K562 (cell line): ENCODE results near the gene GPATCH4. TPM values are rescaled to one million over a fixed set of nuclear protein-coding genes. Genes with fewer than 3 reads are reported as not detected.

ENCODE experiments used
- ADNP ChIP-seq: fragments of 200-800 bp; sonication (Bioruptor generic); IDR thresholded peaks from 2 replicates; pipeline ENCODE4 v1.6.1; 2016; ENCODE audit warnings: missing genetic modification characterization, missing compliant biosample characterization
- MIER1 ChIP-seq: fragments of 450-650 bp; IDR thresholded peaks from 2 replicates; pipeline ENCODE4 v1.6.1; 2016; ENCODE audit warnings: antibody characterized with exemption, mild to moderate bottlenecking, low read depth
- MXI1 ChIP-seq: IDR thresholded peaks from 2 replicates; pipeline ENCODE4 v1.6.1; 2011; ENCODE audit warnings: low read depth, mild to moderate bottlenecking, improper control_type of control experiment, low read length
- NCOA2 ChIP-seq, 2 experiments: fragments of 450-650 bp; IDR thresholded peaks; 2 replicates each; pipeline ENCODE4 v1.6.1; 2018; ENCODE audit warnings: mild to moderate bottlenecking in 2 of 2, moderate library complexity in 1 of 2; ENCODE audit not compliant: partially characterized antibody in 2 of 2
- NCOR1 ChIP-seq: fragments of 450-650 bp; IDR thresholded peaks from 2 replicates; pipeline ENCODE4 v1.6.1; 2016; ENCODE audit warnings: mild to moderate bottlenecking, moderate library complexity
- SP1 ChIP-seq: sonication (generic); formaldehyde crosslinking; IDR thresholded peaks from 2 replicates; pipeline ENCODE4 v1.8.1; 2022; ENCODE audit warnings: mild to moderate bottlenecking, missing genetic modification reagents
- TAF1 ChIP-seq: IDR thresholded peaks from 2 replicates; pipeline ENCODE4 v1.6.1; 2011; ENCODE audit warnings: mild to moderate bottlenecking, low read length, moderate library complexity; ENCODE audit not compliant: insufficient read depth, control insufficient read depth, severe bottlenecking; ENCODE audit errors: extremely low read depth
- TCF7L2 ChIP-seq: fragments of 150-350 bp; IDR thresholded peaks from 2 replicates; pipeline ENCODE4 v1.6.1; 2016; ENCODE audit warnings: low read depth, mild to moderate bottlenecking, low read length, moderate library complexity
- TEAD4 ChIP-seq, 2 experiments: sonication (generic) in 1 of 2; formaldehyde crosslinking in 1 of 2; IDR thresholded peaks; 2 replicates each; pipeline versions ENCODE4 v1.6.1 to v1.8.0; 2012 to 2022; ENCODE audit warnings: borderline replicate concordance in 1 of 2, inconsistent platforms in 1 of 2, low read length in 1 of 2, mild to moderate bottlenecking in 1 of 2, missing genetic modification reagents in 1 of 2
- YBX1 ChIP-seq: fragments of 450-650 bp; IDR thresholded peaks from 2 replicates; pipeline ENCODE4 v1.7.1; 2016; ENCODE audit warnings: mild to moderate bottlenecking
- ZFPM2 ChIP-seq: fragments of 250-450 bp; sonication (Bioruptor Pico); IDR thresholded peaks from 2 replicates; pipeline ENCODE4 v1.5.1; 2022; ENCODE audit warnings: mild to moderate bottlenecking
- ZNF133 ChIP-seq: fragments of 250-450 bp; sonication (Bioruptor Pico); IDR thresholded peaks from 2 replicates; pipeline ENCODE4 v1.4.0; 2020; ENCODE audit warnings: mild to moderate bottlenecking
- polyA plus RNA-seq, 8 experiments: library from polyadenylated mRNA; depleted of rRNA in 4 of 8; stranded (reverse) in 5 of 8; unstranded in 3 of 8; fragments of >200 nt; fragmentation: Nextera tagmentation in 2 of 8; fragmentation: Illumina TruSeq in 1 of 8; extraction: Ambion mirVana in 2 of 8; extraction: Trizol in 1 of 8; gene quantifications; 2 replicates each; pipeline versions ENCODE4 v1.2.1 to v1.2.3, GENCODE V29; 2011 to 2014; ENCODE audit warnings: inconsistent platforms in 1 of 8, missing spikeins in 1 of 8
- total RNA-seq, 7 experiments: library from RNA; depleted of rRNA in 6 of 7; stranded (reverse); fragments of >200 nt in 6 of 7; fragmentation: Illumina TruSeq in 2 of 7; extraction: Trizol in 2 of 7; gene quantifications; 2 replicates each; pipeline versions ENCODE4 v1.2.1 to v1.2.3, GENCODE V29; 2011 to 2021; ENCODE audit warnings: low replicate concordance in 1 of 7
- TF ChIP-seq, protein P1 (sequence below): fragments of 450-650 bp; IDR thresholded peaks from 2 replicates; pipeline ENCODE4 v1.6.1; 2018; ENCODE audit warnings: mild to moderate bottlenecking, low read depth; ENCODE audit not compliant: partially characterized antibody
- TF ChIP-seq, protein P2 (sequence below): fragments of 450-650 bp; IDR thresholded peaks from 2 replicates; pipeline ENCODE4 v1.6.1; 2018; ENCODE audit not compliant: partially characterized antibody
- TF ChIP-seq, protein P3 (sequence below): fragments of 450-650 bp; formaldehyde crosslinking; IDR thresholded peaks from 2 replicates; pipeline ENCODE4 v1.4.0; 2020; ENCODE audit warnings: mild to moderate bottlenecking, mixed read lengths
- TF ChIP-seq, protein P4 (sequence below): fragments of 250-450 bp; sonication (Bioruptor Pico); IDR thresholded peaks from 2 replicates; pipeline ENCODE4 v1.4.0; 2020; ENCODE audit warnings: borderline replicate concordance
- TF ChIP-seq, protein P5 (sequence below): fragments of 200-800 bp; sonication (Bioruptor generic); IDR thresholded peaks from 2 replicates; pipeline ENCODE4 v1.6.1; 2017; ENCODE audit warnings: missing genetic modification characterization, missing compliant biosample characterization

GPATCH4 gene
- total and polyA plus RNA-seq, 9 of the 15 experiments (the other 6 are each of a cell fraction or from before 2014, with no cell fraction given), result 43.7 to 105 (median 76.5) TPM

DNA sequence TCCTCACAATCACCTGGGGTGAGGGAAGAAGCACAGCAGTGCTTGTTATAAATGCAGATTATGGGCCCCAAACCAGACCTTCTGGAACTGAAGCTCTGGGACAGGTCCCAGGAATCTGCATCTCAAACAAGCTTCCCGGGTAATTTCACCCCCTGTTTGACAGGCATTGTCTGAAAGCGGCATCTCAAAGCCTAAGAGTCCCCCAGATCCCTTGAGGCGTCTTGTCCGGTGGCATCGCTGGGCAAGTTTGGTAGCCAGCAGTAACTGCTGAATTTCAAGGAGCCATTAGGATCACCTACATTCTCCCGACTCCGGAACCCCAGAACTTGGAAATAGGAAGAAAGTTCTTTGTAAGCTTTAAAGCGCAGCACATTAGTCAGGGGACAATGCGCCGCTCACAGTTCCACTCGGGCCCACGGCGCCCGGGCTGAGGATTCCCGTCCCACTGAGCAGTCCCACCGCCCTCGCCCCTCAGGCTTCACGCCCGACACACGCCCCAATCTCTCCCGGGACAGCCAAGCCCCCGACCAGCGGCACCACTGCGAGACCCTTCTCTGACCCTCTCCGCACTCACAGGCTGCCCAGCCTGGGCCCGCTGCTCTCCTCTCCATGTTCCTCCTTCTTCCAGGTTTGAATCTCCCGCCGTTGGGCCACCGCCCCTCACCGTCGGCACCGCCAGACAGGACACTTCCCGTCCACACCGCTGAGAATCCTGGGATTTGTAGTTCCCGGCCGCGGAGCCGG is 29.2 kb downstream of the GPATCH4 start, which contains the start of gene IQGAP3 (continued):
- TF ChIP-seq, protein P1, sequence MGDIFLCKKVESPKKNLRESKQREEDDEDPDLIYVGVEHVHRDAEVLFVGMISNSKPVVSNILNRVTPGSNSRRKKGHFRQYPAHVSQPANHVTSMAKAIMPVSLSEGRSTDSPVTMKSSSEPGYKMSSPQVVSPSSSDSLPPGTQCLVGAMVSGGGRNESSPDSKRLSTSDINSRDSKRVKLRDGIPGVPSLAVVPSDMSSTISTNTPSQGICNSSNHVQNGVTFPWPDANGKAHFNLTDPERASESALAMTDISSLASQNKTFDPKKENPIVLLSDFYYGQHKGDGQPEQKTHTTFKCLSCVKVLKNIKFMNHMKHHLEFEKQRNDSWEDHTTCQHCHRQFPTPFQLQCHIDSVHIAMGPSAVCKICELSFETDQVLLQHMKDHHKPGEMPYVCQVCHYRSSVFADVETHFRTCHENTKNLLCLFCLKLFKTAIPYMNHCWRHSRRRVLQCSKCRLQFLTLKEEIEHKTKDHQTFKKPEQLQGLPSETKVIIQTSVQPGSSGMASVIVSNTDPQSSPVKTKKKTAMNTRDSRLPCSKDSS, result no peak
- TF ChIP-seq MIER1 (no peak), ZNF133 (CRISPR knock-in tag) (no peak), NCOA2 (IDR thresholded peaks at IDR 0.05; ENCODE audit: partially characterized antibody in 2 of 2) (no peak), YBX1 (no peak), NCOR1 (no peak), TEAD4 (IDR thresholded peaks at IDR 0.05; ENCODE audit: low read length) (no peak), TEAD4 (CRISPR knock-in tag; IDR thresholded peaks at IDR 0.05; ENCODE audit: borderline replicate concordance) (no peak), ZFPM2 (no peak), SP1 (CRISPR knock-in tag) (peak; percentile 75), TAF1 (no peak), ADNP (tag) (no peak), MXI1 (peak; percentile 69; the same call in 1 of the 2 replicates), TCF7L2 (no peak)
- TF ChIP-seq, protein P2, sequence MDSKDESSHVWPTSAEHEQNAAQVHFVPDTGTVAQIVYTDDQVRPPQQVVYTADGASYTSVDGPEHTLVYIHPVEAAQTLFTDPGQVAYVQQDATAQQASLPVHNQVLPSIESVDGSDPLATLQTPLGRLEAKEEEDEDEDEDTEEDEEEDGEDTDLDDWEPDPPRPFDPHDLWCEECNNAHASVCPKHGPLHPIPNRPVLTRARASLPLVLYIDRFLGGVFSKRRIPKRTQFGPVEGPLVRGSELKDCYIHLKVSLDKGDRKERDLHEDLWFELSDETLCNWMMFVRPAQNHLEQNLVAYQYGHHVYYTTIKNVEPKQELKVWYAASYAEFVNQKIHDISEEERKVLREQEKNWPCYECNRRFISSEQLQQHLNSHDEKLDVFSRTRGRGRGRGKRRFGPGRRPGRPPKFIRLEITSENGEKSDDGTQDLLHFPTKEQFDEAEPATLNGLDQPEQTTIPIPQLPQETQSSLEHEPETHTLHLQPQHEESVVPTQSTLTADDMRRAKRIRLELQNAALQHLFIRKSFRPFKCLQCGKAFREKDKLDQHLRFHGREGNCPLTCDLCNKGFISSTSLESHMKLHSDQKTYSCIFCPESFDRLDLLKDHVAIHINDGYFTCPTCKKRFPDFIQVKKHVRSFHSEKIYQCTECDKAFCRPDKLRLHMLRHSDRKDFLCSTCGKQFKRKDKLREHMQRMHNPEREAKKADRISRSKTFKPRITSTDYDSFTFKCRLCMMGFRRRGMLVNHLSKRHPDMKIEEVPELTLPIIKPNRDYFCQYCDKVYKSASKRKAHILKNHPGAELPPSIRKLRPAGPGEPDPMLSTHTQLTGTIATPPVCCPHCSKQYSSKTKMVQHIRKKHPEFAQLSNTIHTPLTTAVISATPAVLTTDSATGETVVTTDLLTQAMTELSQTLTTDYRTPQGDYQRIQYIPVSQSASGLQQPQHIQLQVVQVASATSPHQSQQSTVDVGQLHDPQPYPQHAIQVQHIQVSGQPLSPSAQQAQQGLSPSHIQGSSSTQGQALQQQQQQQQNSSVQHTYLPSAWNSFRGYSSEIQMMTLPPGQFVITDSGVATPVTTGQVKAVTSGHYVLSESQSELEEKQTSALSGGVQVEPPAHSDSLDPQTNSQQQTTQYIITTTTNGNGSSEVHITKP, result no peak
- TF ChIP-seq, protein P3, sequence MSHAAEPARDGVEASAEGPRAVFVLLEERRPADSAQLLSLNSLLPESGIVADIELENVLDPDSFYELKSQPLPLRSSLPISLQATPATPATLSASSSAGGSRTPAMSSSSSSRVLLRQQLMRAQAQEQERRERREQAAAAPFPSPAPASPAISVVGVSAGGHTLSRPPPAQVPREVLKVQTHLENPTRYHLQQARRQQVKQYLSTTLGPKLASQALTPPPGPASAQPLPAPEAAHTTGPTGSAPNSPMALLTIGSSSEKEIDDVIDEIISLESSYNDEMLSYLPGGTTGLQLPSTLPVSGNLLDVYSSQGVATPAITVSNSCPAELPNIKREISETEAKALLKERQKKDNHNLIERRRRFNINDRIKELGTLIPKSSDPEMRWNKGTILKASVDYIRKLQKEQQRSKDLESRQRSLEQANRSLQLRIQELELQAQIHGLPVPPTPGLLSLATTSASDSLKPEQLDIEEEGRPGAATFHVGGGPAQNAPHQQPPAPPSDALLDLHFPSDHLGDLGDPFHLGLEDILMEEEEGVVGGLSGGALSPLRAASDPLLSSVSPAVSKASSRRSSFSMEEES, result no peak
- TF ChIP-seq, protein P4, sequence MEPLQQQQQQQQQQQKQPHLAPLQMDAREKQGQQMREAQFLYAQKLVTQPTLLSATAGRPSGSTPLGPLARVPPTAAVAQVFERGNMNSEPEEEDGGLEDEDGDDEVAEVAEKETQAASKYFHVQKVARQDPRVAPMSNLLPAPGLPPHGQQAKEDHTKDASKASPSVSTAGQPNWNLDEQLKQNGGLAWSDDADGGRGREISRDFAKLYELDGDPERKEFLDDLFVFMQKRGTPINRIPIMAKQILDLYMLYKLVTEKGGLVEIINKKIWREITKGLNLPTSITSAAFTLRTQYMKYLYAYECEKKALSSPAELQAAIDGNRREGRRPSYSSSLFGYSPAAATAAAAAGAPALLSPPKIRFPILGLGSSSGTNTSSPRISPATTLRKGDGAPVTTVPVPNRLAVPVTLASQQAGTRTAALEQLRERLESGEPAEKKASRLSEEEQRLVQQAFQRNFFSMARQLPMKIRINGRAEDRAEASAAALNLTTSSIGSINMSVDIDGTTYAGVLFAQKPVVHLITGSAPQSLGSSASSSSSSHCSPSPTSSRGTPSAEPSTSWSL (CRISPR knock-in tag), result no peak
- TF ChIP-seq, protein P5, sequence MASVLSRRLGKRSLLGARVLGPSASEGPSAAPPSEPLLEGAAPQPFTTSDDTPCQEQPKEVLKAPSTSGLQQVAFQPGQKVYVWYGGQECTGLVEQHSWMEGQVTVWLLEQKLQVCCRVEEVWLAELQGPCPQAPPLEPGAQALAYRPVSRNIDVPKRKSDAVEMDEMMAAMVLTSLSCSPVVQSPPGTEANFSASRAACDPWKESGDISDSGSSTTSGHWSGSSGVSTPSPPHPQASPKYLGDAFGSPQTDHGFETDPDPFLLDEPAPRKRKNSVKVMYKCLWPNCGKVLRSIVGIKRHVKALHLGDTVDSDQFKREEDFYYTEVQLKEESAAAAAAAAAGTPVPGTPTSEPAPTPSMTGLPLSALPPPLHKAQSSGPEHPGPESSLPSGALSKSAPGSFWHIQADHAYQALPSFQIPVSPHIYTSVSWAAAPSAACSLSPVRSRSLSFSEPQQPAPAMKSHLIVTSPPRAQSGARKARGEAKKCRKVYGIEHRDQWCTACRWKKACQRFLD (CRISPR knock-in tag), result 0 out of 2 replicates have a peak, but pooled peaks have one; percentile 31
